Activated naive CD8-positive, alpha-beta T cell treated with anti-CD3 and anti-CD28 coated beads for 36 hours (primary cell): ENCODE data around the gene SERBP1. TPM values are rescaled to one million over a fixed set of nuclear protein-coding genes. Genes with fewer than 3 reads are reported as not detected.

Experiments
- DNase-seq: peaks from one replicate; pipeline ENCODE4 v3.0.0; 2021
- H3K27ac Mint-ChIP-seq: one replicate; pipeline ENCODE4 v1.8.0; 2022; ENCODE audit warnings: mild to moderate bottlenecking, moderate library complexity, mixed read lengths
- H3K27me3 Mint-ChIP-seq: one replicate; pipeline ENCODE4 v1.8.0; 2022; ENCODE audit warnings: mild to moderate bottlenecking, mixed read lengths
- H3K36me3 Mint-ChIP-seq: one replicate; pipeline ENCODE4 v1.8.0; 2021; ENCODE audit warnings: mild to moderate bottlenecking, mixed read lengths
- H3K4me1 Mint-ChIP-seq: one replicate; pipeline ENCODE4 v1.8.0; 2021; ENCODE audit warnings: mixed read lengths
- H3K4me3 Mint-ChIP-seq: one replicate; pipeline ENCODE4 v1.8.0; 2022; ENCODE audit warnings: mild to moderate bottlenecking, moderate library complexity, mixed read lengths
- H3K9me3 Mint-ChIP-seq: one replicate; pipeline ENCODE4 v1.8.0; 2022; ENCODE audit warnings: mixed read lengths
- total RNA-seq, 2 experiments: library from RNA; stranded (reverse); gene quantifications; one replicate each; pipeline ENCODE4 v1.2.3, GENCODE V29; 2021

SERBP1 gene
- total RNA-seq, 2 experiments from 2014 or later: 624 to 628 TPM

DNA sequence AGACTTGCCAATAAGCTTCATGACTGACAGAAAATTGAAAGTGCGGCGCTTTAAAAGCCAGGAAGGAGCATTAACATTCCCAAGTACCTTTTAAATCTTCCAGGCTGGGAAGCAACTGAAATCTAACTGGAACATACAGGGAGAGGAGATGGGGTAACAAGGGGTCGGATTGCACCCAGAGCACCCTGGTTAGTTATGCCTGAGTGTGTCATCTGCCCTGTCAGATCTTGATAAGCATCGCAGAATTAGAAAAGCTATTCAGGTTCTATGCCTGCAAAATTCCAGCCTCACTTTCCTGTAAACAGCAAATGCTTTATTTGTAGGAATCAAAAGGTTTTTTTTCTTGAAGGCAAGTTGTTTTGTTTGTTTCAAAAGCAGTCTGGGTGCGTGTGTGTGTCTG lies 58.5 kb downstream of the SERBP1 start:
- peaks cover 29% of the 10 kb centered on the region for H3K36me3 Mint-ChIP-seq
- H3K27ac Mint-ChIP-seq: no peak overlapping the region
- H3K27me3 Mint-ChIP-seq: no peaks in the 10 kb centered on the region
- H3K9me3 Mint-ChIP-seq: no peaks in the 10 kb centered on the region
- no peak overlapping the region for H3K4me3 Mint-ChIP-seq
- H3K4me1 Mint-ChIP-seq: no peaks in the 10 kb centered on the region
- DNase-seq: no peak

DNA sequence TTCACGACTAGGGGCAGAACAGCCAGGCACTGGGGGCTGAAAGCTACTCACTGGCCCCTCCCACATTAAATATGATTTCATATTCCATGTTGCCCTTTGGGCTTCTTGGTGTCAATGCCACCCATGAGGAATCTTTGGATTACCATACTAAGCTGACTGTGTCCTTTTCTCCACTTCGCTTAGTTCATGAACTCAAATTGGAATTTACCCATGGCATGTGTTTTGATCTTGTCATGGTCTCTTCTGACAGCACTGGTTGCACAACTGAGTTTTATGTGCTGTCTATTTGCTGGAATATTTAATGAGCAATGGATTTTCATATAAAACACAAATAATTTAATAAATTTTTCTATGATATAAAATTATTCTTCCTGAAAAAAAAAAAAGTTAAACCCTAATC lies 59.2 kb downstream of the SERBP1 start:
- H3K36me3 Mint-ChIP-seq: peaks cover 23% of the 10 kb centered on the region
- H3K27me3 Mint-ChIP-seq: no peaks in the 10 kb centered on the region
- H3K4me3 Mint-ChIP-seq: no peak overlapping the region
- H3K9me3 Mint-ChIP-seq: no peaks in the 10 kb centered on the region
- no peak for DNase-seq
- H3K27ac Mint-ChIP-seq: no peak overlapping the region
- H3K4me1 Mint-ChIP-seq: no peaks in the 10 kb centered on the region

DNA sequence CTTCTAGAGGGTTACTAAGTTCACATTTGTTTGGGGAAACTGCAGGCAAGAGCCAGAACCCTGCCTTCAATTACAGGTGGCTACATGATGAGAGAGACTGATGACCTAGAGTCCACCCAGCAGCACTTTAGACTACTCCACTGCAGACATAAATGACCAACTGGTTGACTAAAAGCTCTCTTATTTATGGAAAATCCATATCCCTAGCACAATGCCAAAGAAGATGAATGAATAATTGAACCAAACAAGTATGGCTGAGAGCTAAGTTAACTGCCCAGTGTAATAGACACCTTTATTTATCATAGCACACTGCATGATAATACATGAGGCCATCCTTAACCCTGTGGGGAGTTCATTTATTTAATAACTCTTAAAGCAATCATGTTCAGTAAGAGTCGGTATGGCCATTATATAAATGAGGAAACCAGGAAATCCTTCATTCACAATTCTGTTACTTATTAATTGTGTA lies 62.1 kb downstream of the SERBP1 start:
- peaks cover 7% of the 10 kb centered on the region for H3K4me1 Mint-ChIP-seq
- no peak overlapping the region for H3K4me3 Mint-ChIP-seq
- H3K36me3 Mint-ChIP-seq: peaks cover 27% of the 10 kb centered on the region
- no peak for DNase-seq
- H3K9me3 Mint-ChIP-seq: no peaks in the 10 kb centered on the region
- no peak overlapping the region for H3K27ac Mint-ChIP-seq
- no peaks in the 10 kb centered on the region for H3K27me3 Mint-ChIP-seq

DNA sequence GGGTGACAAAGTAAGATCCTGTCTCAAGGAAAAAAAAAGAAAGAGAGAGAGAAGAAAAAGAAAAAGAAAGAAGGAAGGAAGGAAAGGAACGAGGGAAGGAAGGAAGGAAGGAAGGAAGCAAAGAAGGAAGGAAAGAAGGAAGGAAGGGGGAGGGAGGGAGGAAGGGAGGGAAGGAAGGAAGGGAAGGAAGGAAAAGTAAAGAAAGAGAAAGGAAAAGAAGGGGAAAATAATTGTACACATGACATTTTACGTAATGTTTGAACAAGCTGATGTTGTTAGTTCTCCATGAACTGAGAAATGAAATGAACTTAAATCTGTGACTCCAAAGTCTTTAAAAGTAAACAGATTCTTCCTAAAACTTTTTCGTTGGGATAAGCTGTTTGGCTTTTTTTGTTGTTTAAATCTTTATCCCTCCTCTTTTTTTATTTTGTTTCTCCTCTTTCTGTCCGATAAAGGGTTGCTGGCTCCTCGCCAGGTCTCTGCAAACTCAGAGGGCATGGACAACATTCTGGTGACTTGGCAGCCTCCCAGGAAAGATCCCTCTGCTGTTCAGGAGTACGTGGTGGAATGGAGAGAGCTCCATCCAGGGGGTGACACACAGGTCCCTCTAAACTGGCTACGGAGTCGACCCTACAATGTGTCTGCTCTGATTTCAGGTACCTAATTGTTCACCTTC lies 62.7 kb downstream of the SERBP1 start:
- H3K27ac Mint-ChIP-seq: peak overlapping the region; percentile 47
- no peak overlapping the region for H3K4me3 Mint-ChIP-seq
- H3K9me3 Mint-ChIP-seq: no peaks in the 10 kb centered on the region
- DNase-seq: no peak
- H3K36me3 Mint-ChIP-seq: peaks cover 29% of the 10 kb centered on the region
- H3K27me3 Mint-ChIP-seq: no peaks in the 10 kb centered on the region
- peaks cover 7% of the 10 kb centered on the region for H3K4me1 Mint-ChIP-seq

DNA sequence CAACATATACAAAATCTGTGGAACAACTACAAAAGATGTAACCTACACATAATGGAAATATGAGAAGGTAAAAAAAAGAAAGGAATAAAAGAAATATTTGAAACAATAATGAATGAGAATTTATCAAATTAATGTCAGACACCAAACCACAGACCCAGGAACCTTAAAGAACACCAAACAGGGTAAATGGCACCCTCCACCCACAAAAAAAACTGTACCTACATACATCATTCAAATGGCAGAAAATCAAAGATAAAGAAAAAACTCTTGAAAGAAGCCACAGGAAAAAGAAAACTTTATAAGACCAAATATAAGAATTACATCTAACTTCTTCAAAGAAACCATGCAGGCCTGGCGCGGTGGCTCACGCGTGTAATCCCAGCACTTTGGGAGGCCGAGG lies 68.6 kb downstream of the SERBP1 start:
- Mint-ChIP-seq H3K27ac (no peak overlapping the region), H3K4me1 (peaks cover 20% of the 10 kb centered on the region), H3K4me3 (no peak overlapping the region), H3K36me3 (peaks cover 35% of the 10 kb centered on the region), H3K27me3 (no peaks in the 10 kb centered on the region), H3K9me3 (no peaks in the 10 kb centered on the region)
- no peak for DNase-seq

DNA sequence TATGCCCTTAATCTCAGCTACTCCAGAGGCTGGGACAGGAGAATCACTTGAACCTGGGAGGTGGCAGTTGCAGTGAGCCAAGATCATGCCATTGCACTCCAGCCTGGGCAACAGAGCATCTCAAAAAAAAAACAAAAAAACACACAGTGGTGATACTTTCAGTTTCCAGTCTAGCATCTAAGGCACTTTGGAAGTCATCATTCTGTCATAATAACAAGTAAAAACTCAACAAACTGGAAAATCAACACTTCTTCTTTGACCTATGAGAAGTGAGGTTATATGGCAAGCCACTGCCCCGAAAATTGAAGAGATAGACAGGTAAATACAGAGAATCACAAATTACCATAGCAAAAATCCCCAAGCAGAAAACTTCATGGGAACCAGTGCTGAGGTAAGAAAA lies 70.6 kb downstream of the SERBP1 start:
- Mint-ChIP-seq H3K9me3 (no peaks in the 10 kb centered on the region), H3K36me3 (peaks cover 40% of the 10 kb centered on the region), H3K4me1 (peaks cover 18% of the 10 kb centered on the region), H3K27me3 (no peaks in the 10 kb centered on the region), H3K27ac (no peak overlapping the region), H3K4me3 (no peak overlapping the region)
- no peak for DNase-seq

Other genes starting within 250 kb of the SERBP1 start
- gene IL12RB2, start 122.5 kb downstream of the SERBP1 start, total RNA-seq: 10 to 100 TPM; 39.8 to 40.2 TPM